ENCODE data around the gene BEND3.

- TF ChIP-seq, protein P1, sequence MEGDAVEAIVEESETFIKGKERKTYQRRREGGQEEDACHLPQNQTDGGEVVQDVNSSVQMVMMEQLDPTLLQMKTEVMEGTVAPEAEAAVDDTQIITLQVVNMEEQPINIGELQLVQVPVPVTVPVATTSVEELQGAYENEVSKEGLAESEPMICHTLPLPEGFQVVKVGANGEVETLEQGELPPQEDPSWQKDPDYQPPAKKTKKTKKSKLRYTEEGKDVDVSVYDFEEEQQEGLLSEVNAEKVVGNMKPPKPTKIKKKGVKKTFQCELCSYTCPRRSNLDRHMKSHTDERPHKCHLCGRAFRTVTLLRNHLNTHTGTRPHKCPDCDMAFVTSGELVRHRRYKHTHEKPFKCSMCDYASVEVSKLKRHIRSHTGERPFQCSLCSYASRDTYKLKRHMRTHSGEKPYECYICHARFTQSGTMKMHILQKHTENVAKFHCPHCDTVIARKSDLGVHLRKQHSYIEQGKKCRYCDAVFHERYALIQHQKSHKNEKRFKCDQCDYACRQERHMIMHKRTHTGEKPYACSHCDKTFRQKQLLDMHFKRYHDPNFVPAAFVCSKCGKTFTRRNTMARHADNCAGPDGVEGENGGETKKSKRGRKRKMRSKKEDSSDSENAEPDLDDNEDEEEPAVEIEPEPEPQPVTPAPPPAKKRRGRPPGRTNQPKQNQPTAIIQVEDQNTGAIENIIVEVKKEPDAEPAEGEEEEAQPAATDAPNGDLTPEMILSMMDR (IDR thresholded peaks at IDR 0.05), result no peak
- TF ChIP-seq POLR2A (IDR thresholded peaks at IDR 0.05), result no peak
Observed at GRCh38 chr6:107068691-107069630, 46.4 kb downstream of the BEND3 start.
